Lower leg skin (tissue), 4 donors: ENCODE results near the gene TGM1. TPM values are rescaled to one million over a fixed set of nuclear protein-coding genes. Genes with fewer than 3 reads are reported as not detected.

Experiments
- DNase-seq, 2 donors: peaks; one replicate each; pipeline ENCODE4 v3.0.0-alpha.2; 2019; ENCODE audit warnings: low spot score in 2 of 2
- H3K4me3 ChIP-seq: fragments of 200-600 bp; sonication (generic); 2 replicates; pipeline ENCODE4 v1.5.1; 2017; ENCODE audit warnings: mild to moderate bottlenecking, low read depth; ENCODE audit not compliant: poor library complexity, severe bottlenecking
- CTCF ChIP-seq, 3 donors: fragments of 450-650 bp; IDR thresholded peaks; one replicate each; pipeline ENCODE4 v1.5.1; 2016; ENCODE audit warnings: antibody characterized with exemption in 3 of 3, mild to moderate bottlenecking in 3 of 3, moderate library complexity in 2 of 3
- POLR2A ChIP-seq, 2 donors: fragments of 450-650 bp; IDR thresholded peaks; one replicate each; pipeline ENCODE4 v1.6.1; 2016 to 2017; ENCODE audit warnings: antibody characterized with exemption in 2 of 2, mild to moderate bottlenecking in 1 of 2, moderate library complexity in 1 of 2
- WGBS, 2 donors: methylation state at CpG; one replicate each; pipeline ENCODE4 v1.1.5; 2018; 5-methylcytosine and 5-hydroxymethylcytosine counted together
- intact Hi-C: fragments of 100-400 bp; cut with DNase I; formaldehyde crosslinking; loops from one replicate; pipeline ENCODE4 v1.15.0; 2023; ENCODE audit warnings: low total_unique reads
- total RNA-seq, 4 donors: library from RNA; depleted of rRNA; stranded (reverse); fragments of >200 nt; gene quantifications; one replicate each; pipeline ENCODE4 v1.1.0, GENCODE V29; 2016

Gene TGM1
- total RNA-seq, 4 donors from 2014 or later: 160 to 283 (median 235) TPM

- WGBS, 2 donors: 86 to 91% methylated on average over 18 of the region's 18 CpGs
- no peak for DNase-seq
- TF ChIP-seq POLR2A (IDR thresholded peaks at IDR 0.05) (no peak), CTCF (IDR thresholded peaks at IDR 0.05) (no peak)
- no peak overlapping the region for H3K4me3 ChIP-seq
- intact Hi-C loops: no loop called here
Measured at GRCh38 chr14:24266344-24267244, 3.6 kb upstream of the TGM1 start.

- intact Hi-C loops: no loop called here
- TF ChIP-seq POLR2A (IDR thresholded peaks at IDR 0.05) (no peak), CTCF (IDR thresholded peaks at IDR 0.05) (no peak)
- WGBS, 2 donors: 30 to 54% methylated on average over 6 of the region's 6 CpGs
- H3K4me3 ChIP-seq: no peak overlapping the region
- no peak for DNase-seq
Measured at GRCh38 chr14:24264298-24264697, 1.3 kb upstream of the TGM1 start.

DNA sequence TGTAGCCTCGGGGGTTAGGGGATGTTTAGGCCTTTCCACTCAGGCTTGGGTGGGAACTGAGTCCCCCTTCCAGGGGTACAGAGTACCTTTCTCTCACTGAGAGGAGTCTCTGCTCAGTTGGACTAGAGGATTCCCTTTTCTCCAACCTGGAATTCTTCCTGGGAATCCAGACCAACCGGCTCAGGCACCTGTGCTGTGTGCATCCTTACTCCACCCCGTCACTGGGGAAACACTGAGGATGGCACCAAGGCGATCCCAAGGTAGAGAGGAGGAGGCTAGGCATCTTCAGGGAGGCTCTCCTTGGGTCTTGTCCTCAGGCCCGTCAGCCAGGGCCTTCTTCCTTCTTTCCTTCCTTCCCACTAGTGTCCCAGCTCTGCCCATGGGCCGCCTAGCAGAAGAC, 871 bp upstream of the TGM1 start:
- intact Hi-C loops: no loop called here
- DNase-seq: no peak
- H3K4me3 ChIP-seq: no peak overlapping the region
- TF ChIP-seq CTCF (IDR thresholded peaks at IDR 0.05) (no peak), POLR2A (IDR thresholded peaks at IDR 0.05) (no peak)
- 39 to 53% methylated on average over 6 of the region's 6 CpGs for WGBS, 2 donors

DNA sequence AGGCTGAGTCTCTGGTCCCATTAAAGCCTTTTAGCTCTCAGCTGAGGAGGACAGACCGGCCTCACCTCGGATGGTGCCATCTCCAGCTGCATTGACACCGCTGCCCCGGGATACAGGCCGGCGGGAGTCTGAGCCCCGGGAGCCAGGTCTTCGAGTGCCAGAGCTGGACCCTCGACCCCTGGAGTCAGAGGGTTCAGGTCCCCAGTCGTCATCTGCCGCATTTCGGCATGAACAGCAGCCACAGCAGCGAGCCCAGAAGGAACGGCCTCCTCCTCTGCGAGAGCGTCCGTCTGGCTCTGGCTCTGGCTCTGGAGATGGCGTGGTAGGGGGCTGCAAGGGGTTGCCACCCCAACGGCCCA, 1.0 kb downstream of the TGM1 start:
- DNase-seq: no peak
- H3K4me3 ChIP-seq: no peak overlapping the region
- WGBS, 2 donors: 90 to 92% methylated on average over 2 to 19 of the region's 19 CpGs
- intact Hi-C loops: no loop called here
- TF ChIP-seq POLR2A (IDR thresholded peaks at IDR 0.05) (no peak), CTCF (IDR thresholded peaks at IDR 0.05) (no peak)

GRCh38 chr14:24261256-24261968, 1.6 kb downstream of the TGM1 start:
- no peak for DNase-seq
- intact Hi-C loops: no loop called here
- TF ChIP-seq CTCF (IDR thresholded peaks at IDR 0.05) (peak in 1 of 3 donors; percentile 23), POLR2A (IDR thresholded peaks at IDR 0.05) (no peak)
- 91 to 92% methylated on average over 20 of the region's 20 CpGs for WGBS, 2 donors
- H3K4me3 ChIP-seq: no peak overlapping the region
